C4-2B (cell line): ENCODE results near the gene KCNMA1.

Experiments used
- H3K27ac ChIP-seq: fragments of 450-650 bp; 2 replicates; pipeline ENCODE4 v1.5.1; 2017
- CTCF ChIP-seq: fragments of 450-650 bp; conservative IDR thresholded peaks from 2 replicates; pipeline ENCODE4 v1.5.1; 2017; ENCODE audit warnings: mild to moderate bottlenecking
- ZFX ChIP-seq: fragments of 450-650 bp; IDR thresholded peaks from 2 replicates; pipeline ENCODE4 v1.6.1; 2017

The KCNMA1 gene

GRCh38 chr10:77496941-77497420 lies 140.6 kb downstream of the KCNMA1 start:
- no peak for TF ChIP-seq ZFX
- TF ChIP-seq CTCF: no peak

GRCh38 chr10:77494756-77495541 lies 142.7 kb downstream of the KCNMA1 start:
- peak overlapping the region; percentile 82 for H3K27ac ChIP-seq
- TF ChIP-seq ZFX: no peak
- TF ChIP-seq CTCF: no peak; the same call in 1 of the 2 replicates

More at GRCh38 chr10:77496941-77497420, 140.6 kb downstream of the KCNMA1 start:
- H3K27ac ChIP-seq: peak overlapping the region; percentile 82

GRCh38 chr10:77494327-77494726 lies 143.3 kb downstream of the KCNMA1 start:
- peak overlapping the region; percentile 82 for H3K27ac ChIP-seq

GRCh38 chr10:77493851-77494261 lies 143.8 kb downstream of the KCNMA1 start:
- peak overlapping the region; percentile 82 for H3K27ac ChIP-seq
- TF ChIP-seq ZFX (no peak), CTCF (no peak)

More at GRCh38 chr10:77494327-77494726, 143.3 kb downstream of the KCNMA1 start:
- TF ChIP-seq ZFX (no peak), CTCF (no peak; the same call in 1 of the 2 replicates)

GRCh38 chr10:77493239-77493806 lies 144.3 kb downstream of the KCNMA1 start:
- TF ChIP-seq CTCF (no peak), ZFX (no peak)
- peak overlapping the region; percentile 82 for H3K27ac ChIP-seq

- TF ChIP-seq ZFX: no peak
- TF ChIP-seq CTCF: no peak
- H3K27ac ChIP-seq: no peak overlapping the region
Measured at GRCh38 chr10:77492368-77492994, 145.1 kb downstream of the KCNMA1 start.
